Neural crest cell (in vitro differentiated cells): ENCODE data around the gene WDR37. TPM values are rescaled to one million over a fixed set of nuclear protein-coding genes. Genes with fewer than 3 reads are reported as not detected.

Experiments used
- DNase-seq: peaks from one replicate; pipeline ENCODE4 v3.0.0; 2021; ENCODE audit warnings: low read depth, mixed read lengths, low spot score
- H3K27ac Mint-ChIP-seq: one replicate; pipeline ENCODE4 v1.8.0; 2021; ENCODE audit warnings: mild to moderate bottlenecking, mixed read lengths; ENCODE audit not compliant: unreplicated experiment
- H3K27me3 Mint-ChIP-seq: 2 replicates; pipeline ENCODE4 v1.8.0; 2021; ENCODE audit warnings: low read depth, mild to moderate bottlenecking, mixed read lengths
- H3K36me3 Mint-ChIP-seq: 2 replicates; pipeline ENCODE4 v1.8.0; 2021; ENCODE audit warnings: low read depth, mild to moderate bottlenecking, mixed read lengths
- H3K4me1 Mint-ChIP-seq: 2 replicates; pipeline ENCODE4 v1.8.0; 2021; ENCODE audit warnings: mixed read lengths
- H3K4me3 Mint-ChIP-seq: one replicate; pipeline ENCODE4 v1.8.0; 2021; ENCODE audit warnings: mild to moderate bottlenecking, mixed read lengths
- H3K9me3 Mint-ChIP-seq: 2 replicates; pipeline ENCODE4 v1.8.0; 2021; ENCODE audit warnings: mixed read lengths
- total RNA-seq: library from RNA; stranded (reverse); gene quantifications from 2 replicates; pipeline ENCODE4 v1.2.1, GENCODE V29; 2021
- TF ChIP-seq, protein P1 (sequence below): fragments of 200-600 bp; sonication (generic); conservative IDR thresholded peaks from 2 replicates; pipeline ENCODE4 v1.5.0; 2021; ENCODE audit warnings: antibody characterized with exemption, mild to moderate bottlenecking

WDR37 gene
- total RNA-seq, 1 donor from 2014 or later: 19.5 TPM

DNA sequence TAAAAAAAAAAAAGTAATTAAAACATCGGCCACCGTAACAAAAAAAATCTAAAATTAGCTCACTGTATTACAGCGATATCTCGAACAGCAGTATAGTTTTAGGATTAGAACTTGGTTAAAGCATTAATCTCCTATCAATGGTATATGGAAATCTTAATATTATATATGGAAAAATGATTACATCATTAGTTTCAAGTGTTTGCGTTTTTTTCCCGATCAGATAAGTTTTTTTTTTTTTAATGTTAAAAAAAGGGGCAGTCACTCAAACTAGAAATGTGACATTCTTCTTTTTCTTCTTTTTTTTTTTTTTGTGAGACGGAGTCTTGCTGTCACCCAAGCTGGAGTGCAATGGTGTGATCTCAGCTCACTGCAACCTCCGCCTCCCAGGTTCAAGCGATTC is 14.7 kb upstream of the WDR37 start:
- TF ChIP-seq, protein P1, sequence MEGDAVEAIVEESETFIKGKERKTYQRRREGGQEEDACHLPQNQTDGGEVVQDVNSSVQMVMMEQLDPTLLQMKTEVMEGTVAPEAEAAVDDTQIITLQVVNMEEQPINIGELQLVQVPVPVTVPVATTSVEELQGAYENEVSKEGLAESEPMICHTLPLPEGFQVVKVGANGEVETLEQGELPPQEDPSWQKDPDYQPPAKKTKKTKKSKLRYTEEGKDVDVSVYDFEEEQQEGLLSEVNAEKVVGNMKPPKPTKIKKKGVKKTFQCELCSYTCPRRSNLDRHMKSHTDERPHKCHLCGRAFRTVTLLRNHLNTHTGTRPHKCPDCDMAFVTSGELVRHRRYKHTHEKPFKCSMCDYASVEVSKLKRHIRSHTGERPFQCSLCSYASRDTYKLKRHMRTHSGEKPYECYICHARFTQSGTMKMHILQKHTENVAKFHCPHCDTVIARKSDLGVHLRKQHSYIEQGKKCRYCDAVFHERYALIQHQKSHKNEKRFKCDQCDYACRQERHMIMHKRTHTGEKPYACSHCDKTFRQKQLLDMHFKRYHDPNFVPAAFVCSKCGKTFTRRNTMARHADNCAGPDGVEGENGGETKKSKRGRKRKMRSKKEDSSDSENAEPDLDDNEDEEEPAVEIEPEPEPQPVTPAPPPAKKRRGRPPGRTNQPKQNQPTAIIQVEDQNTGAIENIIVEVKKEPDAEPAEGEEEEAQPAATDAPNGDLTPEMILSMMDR: no peak
- Mint-ChIP-seq H3K4me3 (no peak overlapping the region), H3K36me3 (peaks cover 18% of the 10 kb centered on the region), H3K27ac (no peak overlapping the region), H3K4me1 (peaks cover 51% of the 10 kb centered on the region), H3K27me3 (no peaks in the 10 kb centered on the region), H3K9me3 (no peaks in the 10 kb centered on the region)
- DNase-seq: no peak

DNA sequence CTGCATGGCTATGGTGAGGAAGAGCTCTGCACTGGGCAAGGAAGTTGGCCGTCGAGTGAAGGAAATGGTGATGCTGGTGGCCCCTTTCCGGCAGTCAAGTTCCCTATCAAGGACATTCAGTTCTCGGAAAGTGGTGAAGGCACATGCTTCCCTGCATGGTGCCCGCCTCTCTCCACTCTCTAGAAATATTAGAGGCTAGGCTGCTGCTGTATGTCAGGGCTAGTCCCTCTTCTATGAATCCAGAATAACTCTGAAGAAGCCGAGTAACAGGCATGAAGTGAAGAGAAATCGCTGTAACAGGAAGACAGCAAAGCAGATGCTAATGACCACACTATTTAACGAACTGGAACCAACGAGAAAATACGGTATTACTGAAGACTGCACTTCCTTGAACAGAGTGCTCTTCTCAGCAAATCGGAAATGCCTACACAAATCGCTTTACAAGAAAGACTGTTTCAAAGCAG is 12.6 kb upstream of the WDR37 start:
- no peaks in the 10 kb centered on the region for H3K9me3 Mint-ChIP-seq
- no peak for DNase-seq
- no peak overlapping the region for H3K27ac Mint-ChIP-seq
- peak overlapping the region; percentile 74 for H3K4me3 Mint-ChIP-seq
- peaks cover 55% of the 10 kb centered on the region for H3K4me1 Mint-ChIP-seq
- peaks cover 23% of the 10 kb centered on the region for H3K36me3 Mint-ChIP-seq
- no peaks in the 10 kb centered on the region for H3K27me3 Mint-ChIP-seq
- TF ChIP-seq, protein P1: no peak

DNA sequence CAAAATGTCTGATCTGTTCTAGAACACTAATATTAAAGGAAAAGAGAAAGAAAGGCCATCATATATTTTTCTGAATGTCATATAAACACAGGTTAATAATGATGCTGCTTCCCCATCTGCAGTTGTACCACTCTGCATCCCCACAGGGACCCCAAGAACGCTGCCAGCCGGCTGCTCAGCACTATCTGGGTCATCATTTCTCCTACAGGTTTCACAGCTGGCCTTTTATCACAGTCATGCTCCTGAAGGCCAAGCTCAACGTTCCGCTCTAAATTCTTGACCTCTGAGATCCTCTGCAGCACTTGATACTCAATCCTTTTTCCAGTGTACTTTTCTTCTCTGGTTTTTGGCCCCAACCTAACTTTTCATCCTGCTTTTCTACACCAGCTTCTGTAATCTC is 12.0 kb upstream of the WDR37 start:
- Mint-ChIP-seq H3K4me3 (peak overlapping the region; percentile 85), H3K36me3 (peaks cover 23% of the 10 kb centered on the region), H3K4me1 (peaks cover 55% of the 10 kb centered on the region), H3K9me3 (no peaks in the 10 kb centered on the region), H3K27me3 (peaks cover 2% of the 10 kb centered on the region), H3K27ac (no peak overlapping the region)
- TF ChIP-seq, protein P1: no peak
- no peak for DNase-seq

DNA sequence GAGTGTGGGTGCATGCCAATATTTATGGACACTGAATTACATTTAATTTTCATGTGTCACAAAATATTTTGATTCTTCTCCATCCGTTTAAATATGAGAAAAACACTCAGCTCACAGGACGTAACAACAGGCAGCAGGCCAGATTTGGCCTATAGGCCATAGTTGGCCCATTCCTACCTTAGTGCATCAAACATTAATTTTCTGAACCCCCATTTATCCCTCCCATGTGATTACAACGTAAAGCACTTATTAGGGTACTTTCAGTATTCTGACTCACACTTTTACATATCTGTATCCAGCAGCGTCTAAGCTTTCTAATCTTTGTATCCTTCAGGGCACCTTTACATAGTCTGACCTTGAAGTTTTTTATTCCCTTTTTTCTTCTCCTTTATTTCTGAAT is 11.2 kb upstream of the WDR37 start:
- peaks cover 23% of the 10 kb centered on the region for H3K36me3 Mint-ChIP-seq
- TF ChIP-seq, protein P1: no peak

DNA sequence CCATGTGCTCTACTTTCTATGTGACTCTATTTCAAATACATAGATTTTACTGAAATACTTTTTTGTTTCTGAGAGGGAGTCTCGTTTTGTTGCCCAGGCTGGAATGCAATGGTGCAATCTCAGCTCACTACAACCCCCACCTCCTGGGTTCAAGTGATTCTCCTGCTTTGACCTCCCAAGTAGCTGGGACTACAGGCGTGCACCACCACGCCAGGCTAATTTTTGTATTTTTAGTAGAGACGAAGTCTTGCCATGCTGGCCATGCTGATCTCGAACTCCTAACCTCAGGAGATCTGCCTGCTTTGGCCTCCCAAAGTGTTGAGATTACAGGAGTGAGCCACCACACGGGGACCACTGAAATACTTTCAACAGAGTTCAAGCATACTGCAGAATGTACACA is 10.8 kb upstream of the WDR37 start:
- TF ChIP-seq, protein P1: no peak
- Mint-ChIP-seq H3K36me3 (peaks cover 20% of the 10 kb centered on the region), H3K4me1 (peaks cover 57% of the 10 kb centered on the region), H3K27ac (no peak overlapping the region), H3K27me3 (peaks cover 2% of the 10 kb centered on the region), H3K9me3 (no peaks in the 10 kb centered on the region), H3K4me3 (peak overlapping the region; percentile 85)
- no peak for DNase-seq

More for the DNA sequence above, 11.2 kb upstream of the WDR37 start:
- Mint-ChIP-seq H3K4me3 (peak overlapping the region; percentile 85), H3K4me1 (peaks cover 57% of the 10 kb centered on the region), H3K27me3 (peaks cover 2% of the 10 kb centered on the region), H3K27ac (peak overlapping the region; percentile 22), H3K9me3 (no peaks in the 10 kb centered on the region)
- DNase-seq: no peak
